GM19463 (cell line): ENCODE measurements around the gene ZDHHC14.

Source experiments
- ATAC-seq: cut with Tn5 transposase; IDR thresholded peaks from one replicate; pipeline ENCODE4 v1.9.1; 2021; ENCODE audit warnings: mild to moderate bottlenecking, moderate library complexity; ENCODE audit not compliant: unreplicated experiment

The ZDHHC14 gene

GRCh38 chr6:157607317-157608109 is 226.5 kb downstream of the ZDHHC14 start:
- peak; percentile 68 for ATAC-seq

GRCh38 chr6:157608221-157609075 is 227.5 kb downstream of the ZDHHC14 start:
- ATAC-seq: no peak

- no peak for ATAC-seq
Observed at GRCh38 chr6:157609117-157609516, 228.1 kb downstream of the ZDHHC14 start.

GRCh38 chr6:157609556-157609955 is 228.6 kb downstream of the ZDHHC14 start:
- no peak for ATAC-seq

- ATAC-seq: no peak
Observed at GRCh38 chr6:157610451-157610999, 229.5 kb downstream of the ZDHHC14 start.

GRCh38 chr6:157611406-157611805 is 230.4 kb downstream of the ZDHHC14 start:
- no peak for ATAC-seq

GRCh38 chr6:157613011-157613522 is 232.1 kb downstream of the ZDHHC14 start:
- no peak for ATAC-seq

- peak; percentile 85 for ATAC-seq
Observed at GRCh38 chr6:157614026-157614568, 233.1 kb downstream of the ZDHHC14 start.

GRCh38 chr6:157615420-157615769 is 234.4 kb downstream of the ZDHHC14 start:
- ATAC-seq: no peak

GRCh38 chr6:157615951-157616350 is 235.0 kb downstream of the ZDHHC14 start:
- no peak for ATAC-seq

GRCh38 chr6:157620944-157621343 is 240.0 kb downstream of the ZDHHC14 start:
- ATAC-seq: no peak

- ATAC-seq: no peak
Observed at GRCh38 chr6:157621406-157621805, 240.4 kb downstream of the ZDHHC14 start.

GRCh38 chr6:157622427-157622826 is 241.4 kb downstream of the ZDHHC14 start:
- no peak for ATAC-seq

- ATAC-seq: no peak
Observed at GRCh38 chr6:157625111-157625510, 244.1 kb downstream of the ZDHHC14 start.

- no peak for ATAC-seq
Observed at GRCh38 chr6:157625764-157626163, 244.8 kb downstream of the ZDHHC14 start.

- ATAC-seq: no peak
Observed at GRCh38 chr6:157627195-157627966, 246.4 kb downstream of the ZDHHC14 start.

GRCh38 chr6:157628463-157628862 is 247.5 kb downstream of the ZDHHC14 start:
- ATAC-seq: no peak

GRCh38 chr6:157629220-157629619 is 248.2 kb downstream of the ZDHHC14 start:
- ATAC-seq: no peak

GRCh38 chr6:157630463-157631080 is 249.6 kb downstream of the ZDHHC14 start:
- no peak for ATAC-seq

- no peak for ATAC-seq
Observed at GRCh38 chr6:157631412-157631811, 250.4 kb downstream of the ZDHHC14 start.
